Measurements from ENCODE around the gene GARS1.
"Not testable (repeated sequence)": the region's sequence is repeated elsewhere in the genome, so short reads cannot be mapped to it uniquely, and the experiment has no call there.

The GARS1 gene

GRCh38 chr7:30557245-30557644 lies 37.4 kb upstream of the GARS1 start:
- no peak overlapping the region for H3K4me3 ChIP-seq (ENCODE audit: extremely low read depth, insufficient read depth, low read length, poor library complexity, severe bottlenecking)
- 83 to 100% methylated on average over 1 of the region's 1 CpG for WGBS, 2 experiments (ENCODE audit: insufficient coverage in 2 of 2)

GRCh38 chr7:30559611-30560010 lies 35.1 kb upstream of the GARS1 start:
- peaks cover 4% of the 10 kb centered on the region for H3K4me1 ChIP-seq (ENCODE audit: control insufficient read depth, insufficient read depth, low read length, poor library complexity, severe bottlenecking)
- peak overlapping the region; percentile 25 for H3K27ac ChIP-seq (ENCODE audit: low read depth, low read length, severe bottlenecking)
- H3K9me3 ChIP-seq (ENCODE audit: control insufficient read depth, low read length): no peaks in the 10 kb centered on the region
- peaks cover 4% of the 10 kb centered on the region for H3K36me3 ChIP-seq (ENCODE audit: control insufficient read depth, insufficient read depth, low read length)
- 44 to 91% methylated on average over 1 of the region's 5 CpGs for WGBS, 2 experiments (ENCODE audit: insufficient coverage in 2 of 2)
- no peak overlapping the region for H3K4me3 ChIP-seq (ENCODE audit: extremely low read depth, insufficient read depth, low read length, poor library complexity, severe bottlenecking)

More at GRCh38 chr7:30557245-30557644, 37.4 kb upstream of the GARS1 start:
- H3K9me3 ChIP-seq (ENCODE audit: control insufficient read depth, low read length): no peaks in the 10 kb centered on the region
- H3K27ac ChIP-seq (ENCODE audit: low read depth, low read length, severe bottlenecking): no peak overlapping the region
- H3K4me1 ChIP-seq (ENCODE audit: control insufficient read depth, insufficient read depth, low read length, poor library complexity, severe bottlenecking): no peaks in the 10 kb centered on the region
- H3K36me3 ChIP-seq (ENCODE audit: control insufficient read depth, insufficient read depth, low read length): no peaks in the 10 kb centered on the region

DNA sequence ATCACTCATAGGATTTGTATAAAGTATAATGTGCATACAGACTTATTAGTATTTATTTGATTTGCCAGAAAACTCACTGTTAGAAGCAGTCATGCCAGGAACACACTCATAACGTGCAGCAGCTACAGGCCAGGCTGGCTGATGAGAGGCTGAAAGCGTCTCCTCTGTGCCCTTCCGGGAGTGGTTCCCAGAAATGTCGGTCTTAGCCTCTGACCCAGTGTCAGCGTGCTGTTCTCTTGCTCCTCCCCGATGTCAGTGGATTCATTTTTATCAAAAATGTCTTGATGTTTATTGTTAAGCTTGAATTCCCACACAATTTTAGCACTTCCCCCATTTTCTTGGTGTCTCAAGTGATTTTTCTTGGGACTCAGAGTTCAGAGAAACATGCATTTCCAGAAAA lies 33.3 kb upstream of the GARS1 start:
- peaks cover 4% of the 10 kb centered on the region for H3K36me3 ChIP-seq (ENCODE audit: control insufficient read depth, insufficient read depth, low read length)
- WGBS, 2 experiments (ENCODE audit: insufficient coverage in 2 of 2): 90 to 91% methylated on average over 4 to 5 of the region's 6 CpGs
- H3K4me1 ChIP-seq (ENCODE audit: control insufficient read depth, insufficient read depth, low read length, poor library complexity, severe bottlenecking): peaks cover 4% of the 10 kb centered on the region
- H3K4me3 ChIP-seq (ENCODE audit: extremely low read depth, insufficient read depth, low read length, poor library complexity, severe bottlenecking): no peak overlapping the region
- H3K9me3 ChIP-seq (ENCODE audit: control insufficient read depth, low read length): no peaks in the 10 kb centered on the region
- no peak overlapping the region for H3K27ac ChIP-seq (ENCODE audit: low read depth, low read length, severe bottlenecking)

- no peaks in the 10 kb centered on the region for H3K9me3 ChIP-seq (ENCODE audit: control insufficient read depth, low read length)
- peaks cover 4% of the 10 kb centered on the region for H3K36me3 ChIP-seq (ENCODE audit: control insufficient read depth, insufficient read depth, low read length)
- H3K4me3 ChIP-seq (ENCODE audit: extremely low read depth, insufficient read depth, low read length, poor library complexity, severe bottlenecking): no peak overlapping the region
- H3K4me1 ChIP-seq (ENCODE audit: control insufficient read depth, insufficient read depth, low read length, poor library complexity, severe bottlenecking): peaks cover 4% of the 10 kb centered on the region
- H3K27ac ChIP-seq (ENCODE audit: low read depth, low read length, severe bottlenecking): no peak overlapping the region
- WGBS, 2 experiments (ENCODE audit: insufficient coverage in 2 of 2): 70 to 100% methylated on average over 1 to 2 of the region's 6 CpGs
Observed at GRCh38 chr7:30562498-30562897, 32.2 kb upstream of the GARS1 start.

GRCh38 chr7:30562909-30563308 lies 31.8 kb upstream of the GARS1 start:
- WGBS, 2 experiments (ENCODE audit: insufficient coverage in 2 of 2): 81 to 90% methylated on average over 6 to 8 of the region's 8 CpGs
- Histone ChIP-seq H3K4me3 (ENCODE audit: extremely low read depth, insufficient read depth, low read length, poor library complexity, severe bottlenecking) (no peak overlapping the region), H3K9me3 (ENCODE audit: control insufficient read depth, low read length) (no peaks in the 10 kb centered on the region), H3K4me1 (ENCODE audit: control insufficient read depth, insufficient read depth, low read length, poor library complexity, severe bottlenecking) (peaks cover 4% of the 10 kb centered on the region), H3K27ac (ENCODE audit: low read depth, low read length, severe bottlenecking) (no peak overlapping the region), H3K36me3 (ENCODE audit: control insufficient read depth, insufficient read depth, low read length) (peaks cover 4% of the 10 kb centered on the region)

DNA sequence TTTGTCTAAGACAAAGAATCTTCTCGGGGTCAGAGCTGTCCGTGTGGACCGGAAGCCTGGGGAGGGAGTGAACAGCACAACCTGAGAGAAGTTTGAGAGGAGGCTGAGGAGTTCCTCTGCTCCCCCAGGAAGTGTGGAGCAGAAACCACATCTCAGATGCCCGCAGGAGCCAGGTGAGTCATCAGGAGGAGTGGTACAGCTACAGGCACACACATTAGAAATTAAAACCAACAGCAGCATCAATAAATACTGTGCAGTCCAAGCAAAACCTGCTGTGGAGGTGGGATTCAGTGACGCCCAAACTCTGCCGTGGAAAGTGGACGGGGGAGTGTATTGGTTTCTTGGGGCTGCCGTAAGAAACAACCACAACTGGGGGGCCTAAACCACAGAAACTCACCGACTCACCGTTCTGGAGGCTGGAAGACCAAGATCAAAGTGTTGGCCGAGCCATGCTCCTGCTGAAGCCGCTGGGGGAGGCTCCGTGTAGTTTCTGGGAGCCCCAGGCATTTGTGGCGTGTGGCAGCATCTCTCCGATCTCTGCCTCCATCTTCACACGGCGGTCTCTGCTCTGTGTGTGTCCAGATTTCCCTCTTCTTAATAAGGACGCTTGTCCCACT lies 31.2 kb upstream of the GARS1 start:
- H3K4me3 ChIP-seq (ENCODE audit: extremely low read depth, insufficient read depth, low read length, poor library complexity, severe bottlenecking): no peak overlapping the region
- WGBS, 2 experiments (ENCODE audit: insufficient coverage in 2 of 2): 89 to 94% methylated on average over 11 to 15 of the region's 18 CpGs

DNA sequence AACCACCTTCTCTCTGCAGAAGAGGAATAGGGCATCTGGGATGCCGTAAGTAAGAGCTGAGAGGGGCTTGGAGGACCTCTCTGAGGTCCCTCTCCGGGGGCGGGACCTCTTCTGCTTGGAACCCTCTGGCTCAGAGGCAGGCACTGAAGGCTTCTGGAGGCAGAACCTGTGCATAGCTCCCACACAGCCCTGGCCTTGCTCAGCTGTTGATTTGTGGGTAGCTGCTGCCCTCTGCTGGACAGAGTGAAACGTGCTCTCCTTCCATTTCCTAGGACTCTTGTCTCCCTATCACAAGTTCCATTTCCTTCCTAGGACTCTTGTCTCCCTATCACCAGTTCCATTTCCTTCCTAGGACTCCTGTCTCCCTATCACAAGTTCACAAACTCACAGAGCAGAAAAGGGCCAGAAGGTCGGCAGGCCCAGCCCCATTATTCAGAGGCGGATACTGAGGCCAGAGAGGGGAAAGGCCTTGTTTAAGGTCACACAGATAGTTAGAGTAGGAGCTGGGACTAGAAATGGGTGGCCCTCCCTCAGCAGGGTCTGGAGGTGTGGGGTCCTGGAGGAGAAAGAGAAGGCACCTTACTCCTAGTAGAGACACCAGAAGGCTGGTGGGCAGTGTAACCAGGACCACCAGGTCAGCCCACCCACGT lies 30.3 kb upstream of the GARS1 start:
- H3K4me3 ChIP-seq (ENCODE audit: extremely low read depth, insufficient read depth, low read length, poor library complexity, severe bottlenecking): no peak overlapping the region
- peaks cover 9% of the 10 kb centered on the region for H3K36me3 ChIP-seq (ENCODE audit: control insufficient read depth, insufficient read depth, low read length)

More for the DNA sequence above, 31.2 kb upstream of the GARS1 start:
- H3K4me1 ChIP-seq (ENCODE audit: control insufficient read depth, insufficient read depth, low read length, poor library complexity, severe bottlenecking): peaks cover 4% of the 10 kb centered on the region
- H3K27ac ChIP-seq (ENCODE audit: low read depth, low read length, severe bottlenecking): no peak overlapping the region
- no peaks in the 10 kb centered on the region for H3K9me3 ChIP-seq (ENCODE audit: control insufficient read depth, low read length)
- peaks cover 8% of the 10 kb centered on the region for H3K36me3 ChIP-seq (ENCODE audit: control insufficient read depth, insufficient read depth, low read length)

DNA sequence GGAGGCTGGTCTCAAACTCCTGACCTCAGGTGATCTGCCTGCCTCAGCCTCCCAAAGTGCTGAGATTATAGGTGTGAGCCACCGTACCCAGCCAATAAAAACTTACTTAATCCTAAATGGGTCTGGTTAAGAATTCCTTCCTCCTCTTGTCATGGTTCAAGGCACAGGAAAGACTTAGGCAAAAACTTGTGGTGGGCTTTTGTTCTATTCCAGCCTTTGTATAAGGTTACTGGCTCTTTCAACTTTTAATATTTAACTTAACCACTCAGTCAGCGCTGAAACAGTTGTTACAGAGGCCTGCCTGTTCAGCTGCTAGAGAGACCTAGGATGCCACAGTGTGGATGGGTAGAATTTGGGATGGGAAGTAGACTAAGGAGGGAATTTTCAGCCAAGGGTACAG lies 28.1 kb upstream of the GARS1 start:
- H3K36me3 ChIP-seq (ENCODE audit: control insufficient read depth, insufficient read depth, low read length): peaks cover 11% of the 10 kb centered on the region
- H3K27ac ChIP-seq (ENCODE audit: low read depth, low read length, severe bottlenecking): no peak overlapping the region
- H3K4me3 ChIP-seq (ENCODE audit: extremely low read depth, insufficient read depth, low read length, poor library complexity, severe bottlenecking): no peak overlapping the region
- 83% methylated on average over 1 of the region's 2 CpGs; no CpG with 5 or more reads in 1 of the 2 experiments for WGBS, 2 experiments (ENCODE audit: insufficient coverage in 2 of 2)
- peaks cover 7% of the 10 kb centered on the region for H3K9me3 ChIP-seq (ENCODE audit: control insufficient read depth, low read length)
- peaks cover 4% of the 10 kb centered on the region for H3K4me1 ChIP-seq (ENCODE audit: control insufficient read depth, insufficient read depth, low read length, poor library complexity, severe bottlenecking)

More for the DNA sequence above, 30.3 kb upstream of the GARS1 start:
- WGBS, 2 experiments (ENCODE audit: insufficient coverage in 2 of 2): 13 to 33% methylated on average over 4 to 7 of the region's 7 CpGs
- peaks cover 4% of the 10 kb centered on the region for H3K4me1 ChIP-seq (ENCODE audit: control insufficient read depth, insufficient read depth, low read length, poor library complexity, severe bottlenecking)
- no peaks in the 10 kb centered on the region for H3K9me3 ChIP-seq (ENCODE audit: control insufficient read depth, low read length)
- no peak overlapping the region for H3K27ac ChIP-seq (ENCODE audit: low read depth, low read length, severe bottlenecking)

DNA sequence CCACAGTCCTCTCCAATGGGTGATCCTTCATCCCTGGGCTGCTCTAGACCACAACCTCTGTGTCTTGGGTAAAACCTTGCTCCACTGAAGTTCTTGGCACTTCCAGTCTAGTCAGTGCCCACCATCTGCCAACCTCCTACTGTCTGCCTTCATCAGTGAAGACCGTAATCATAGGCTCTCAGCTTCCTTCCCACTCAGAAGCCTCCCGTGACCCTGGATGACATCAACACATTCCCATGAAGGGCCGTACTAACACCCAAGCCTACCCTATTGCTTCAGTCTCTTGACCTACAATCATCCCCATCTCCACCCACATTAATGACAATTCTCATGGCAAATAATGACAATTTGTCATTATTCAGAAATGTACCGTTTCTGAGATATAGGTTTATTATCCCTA lies 27.6 kb upstream of the GARS1 start:
- WGBS, 2 experiments (ENCODE audit: insufficient coverage in 2 of 2): 90 to 93% methylated on average over 3 to 4 of the region's 4 CpGs
- Histone ChIP-seq H3K9me3 (ENCODE audit: control insufficient read depth, low read length) (peaks cover 7% of the 10 kb centered on the region), H3K4me1 (ENCODE audit: control insufficient read depth, insufficient read depth, low read length, poor library complexity, severe bottlenecking) (peaks cover 4% of the 10 kb centered on the region), H3K4me3 (ENCODE audit: extremely low read depth, insufficient read depth, low read length, poor library complexity, severe bottlenecking) (no peak overlapping the region), H3K27ac (ENCODE audit: low read depth, low read length, severe bottlenecking) (no peak overlapping the region), H3K36me3 (ENCODE audit: control insufficient read depth, insufficient read depth, low read length) (peaks cover 11% of the 10 kb centered on the region)

GRCh38 chr7:30570238-30570637 lies 24.4 kb upstream of the GARS1 start:
- not testable (repeated sequence) for H3K4me1 ChIP-seq (ENCODE audit: control insufficient read depth, insufficient read depth, low read length, poor library complexity, severe bottlenecking); H3K27ac ChIP-seq (ENCODE audit: low read depth, low read length, severe bottlenecking); H3K4me3 ChIP-seq (ENCODE audit: extremely low read depth, insufficient read depth, low read length, poor library complexity, severe bottlenecking)
- H3K9me3 ChIP-seq (ENCODE audit: control insufficient read depth, low read length): peaks cover 13% of the 10 kb centered on the region
- peaks cover 25% of the 10 kb centered on the region for H3K36me3 ChIP-seq (ENCODE audit: control insufficient read depth, insufficient read depth, low read length)
- 94 to 96% methylated on average over 4 of the region's 4 CpGs for WGBS, 2 experiments (ENCODE audit: insufficient coverage in 2 of 2)

- peaks cover 26% of the 10 kb centered on the region for H3K9me3 ChIP-seq (ENCODE audit: control insufficient read depth, low read length)
Observed at GRCh38 chr7:30572212-30572841, 22.4 kb upstream of the GARS1 start.

More at GRCh38 chr7:30572212-30572841, 22.4 kb upstream of the GARS1 start:
- Histone ChIP-seq H3K27ac (ENCODE audit: low read depth, low read length, severe bottlenecking) (no peak overlapping the region), H3K4me1 (ENCODE audit: control insufficient read depth, insufficient read depth, low read length, poor library complexity, severe bottlenecking) (no peaks in the 10 kb centered on the region), H3K36me3 (ENCODE audit: control insufficient read depth, insufficient read depth, low read length) (peaks cover 33% of the 10 kb centered on the region), H3K4me3 (ENCODE audit: extremely low read depth, insufficient read depth, low read length, poor library complexity, severe bottlenecking) (no peak overlapping the region)
- 90 to 91% methylated on average over 4 to 5 of the region's 5 CpGs for WGBS, 2 experiments (ENCODE audit: insufficient coverage in 2 of 2)

Data from mesodermal cell (in vitro differentiated cells).